ENCODE data around the gene LRRN4CL.
"Not testable (repeated sequence)": the region's sequence is repeated elsewhere in the genome, so short reads cannot be mapped to it uniquely, and the experiment has no call there.

LRRN4CL gene

GRCh38 chr11:62694455-62695167 lies 5.3 kb upstream of the LRRN4CL start:
- Histone ChIP-seq H3K9me3 (no peaks in the 10 kb centered on the region), H3K4me3 (ENCODE audit: low read depth, low read length) (no peak overlapping the region), H3K4me1 (no peaks in the 10 kb centered on the region), H3K36me3 (no peaks in the 10 kb centered on the region; the same call in none of the 2 replicates), H3K27me3 (no peaks in the 10 kb centered on the region)
- DNase-seq: peak; percentile 72
- peak; percentile 78 for TF ChIP-seq CTCF (IDR thresholded peaks at IDR 0.05; ENCODE audit: low read depth, low read length)

GRCh38 chr11:62693624-62694023 lies 4.3 kb upstream of the LRRN4CL start:
- not testable (repeated sequence) for H3K4me1 ChIP-seq; H3K9me3 ChIP-seq; H3K36me3 ChIP-seq; DNase-seq; H3K27me3 ChIP-seq; H3K4me3 ChIP-seq (ENCODE audit: low read depth, low read length)

DNA sequence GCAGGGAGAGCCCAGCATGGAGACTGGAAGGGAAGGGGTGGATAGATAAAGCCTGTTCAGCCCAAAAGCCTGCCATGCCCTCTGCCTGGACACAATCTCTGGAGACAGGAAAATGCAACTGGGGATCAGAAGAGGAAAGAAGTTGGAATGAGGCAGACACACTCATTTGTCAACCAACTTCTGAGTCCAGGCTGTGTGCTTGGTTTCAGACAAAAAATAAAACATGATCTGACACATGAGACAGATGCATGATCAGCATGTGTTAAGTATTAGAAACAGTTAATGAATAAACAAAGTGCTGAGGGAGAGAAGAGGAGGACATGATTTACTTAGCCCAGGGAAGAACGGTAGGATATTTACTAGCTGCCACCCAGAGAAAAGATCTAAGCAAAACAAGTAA lies 839 bp downstream of the LRRN4CL start:
- no peak for TF ChIP-seq CTCF (IDR thresholded peaks at IDR 0.05; ENCODE audit: low read depth, low read length)
- H3K4me3 ChIP-seq (ENCODE audit: low read depth, low read length): no peak overlapping the region
- H3K27me3 ChIP-seq: no peaks in the 10 kb centered on the region
- no peak for DNase-seq
- H3K9me3 ChIP-seq: no peaks in the 10 kb centered on the region
- no peaks in the 10 kb centered on the region; the same call in none of the 2 replicates for H3K36me3 ChIP-seq
- H3K4me1 ChIP-seq: no peaks in the 10 kb centered on the region

GRCh38 chr11:62687508-62688396 lies 1.6 kb downstream of the LRRN4CL start:
- no peak overlapping the region for H3K4me3 ChIP-seq (ENCODE audit: low read depth, low read length)
- H3K36me3 ChIP-seq: no peaks in the 10 kb centered on the region; the same call in none of the 2 replicates
- H3K9me3 ChIP-seq: no peaks in the 10 kb centered on the region
- no peak for TF ChIP-seq CTCF (IDR thresholded peaks at IDR 0.05; ENCODE audit: low read depth, low read length)
- H3K27me3 ChIP-seq: no peaks in the 10 kb centered on the region
- no peaks in the 10 kb centered on the region for H3K4me1 ChIP-seq
- no peak for DNase-seq

DNA sequence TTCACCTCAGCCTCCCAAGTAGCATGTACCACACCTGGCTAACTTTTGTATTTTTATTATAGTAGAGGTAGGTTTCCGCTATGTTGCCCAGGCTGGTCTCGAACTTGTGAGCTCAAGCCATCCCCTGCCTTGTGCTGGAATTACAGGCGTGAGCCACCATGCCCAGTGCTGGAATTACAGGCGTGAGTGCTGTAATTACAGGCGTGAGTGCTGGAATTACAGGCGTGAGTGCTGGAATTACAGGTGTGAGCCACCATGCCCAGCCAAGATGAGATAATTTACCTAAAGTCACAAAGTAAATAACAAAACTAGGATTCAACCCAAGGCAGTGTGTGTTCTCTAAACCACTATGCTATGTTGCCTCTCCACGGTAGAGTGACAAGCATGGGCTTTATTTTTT lies 6.8 kb downstream of the LRRN4CL start:
- TF ChIP-seq CTCF (IDR thresholded peaks at IDR 0.05; ENCODE audit: low read depth, low read length): no peak
- H3K4me3 ChIP-seq (ENCODE audit: low read depth, low read length): no peak overlapping the region
- H3K4me1 ChIP-seq: no peaks in the 10 kb centered on the region; the same call in 1 of the 2 replicates
- peaks cover under 1% of the 10 kb centered on the region; the same call in 1 of the 2 replicates for H3K36me3 ChIP-seq
- DNase-seq: no peak
- no peaks in the 10 kb centered on the region for H3K27me3 ChIP-seq
- H3K9me3 ChIP-seq: no peaks in the 10 kb centered on the region

DNA sequence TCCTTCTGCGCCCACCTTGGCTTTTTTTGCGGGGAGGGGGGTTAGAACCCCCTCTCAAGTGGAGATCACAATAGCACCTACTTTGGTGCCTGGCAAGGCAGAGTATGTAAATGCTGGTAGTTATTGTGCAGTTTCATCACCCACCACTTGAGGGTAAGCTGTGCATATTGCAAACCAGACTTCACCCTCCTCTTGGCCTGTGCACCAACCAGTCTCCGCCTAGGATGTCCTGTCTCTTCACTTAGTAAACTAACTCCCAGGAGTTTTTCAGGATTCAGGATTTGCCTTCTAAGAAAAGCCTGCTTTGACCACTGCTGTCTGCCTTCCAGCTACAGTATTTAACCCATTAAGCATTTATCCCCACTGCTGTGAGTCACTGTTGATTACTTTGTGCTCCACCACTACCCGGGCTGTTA lies 8.5 kb downstream of the LRRN4CL start:
- H3K4me3 ChIP-seq (ENCODE audit: low read depth, low read length): no peak overlapping the region
- H3K36me3 ChIP-seq: peaks cover 3% of the 10 kb centered on the region; the same call in 1 of the 2 replicates
- DNase-seq: peak; percentile 56

More for the DNA sequence above, 8.5 kb downstream of the LRRN4CL start:
- Histone ChIP-seq H3K27me3 (no peaks in the 10 kb centered on the region), H3K9me3 (no peaks in the 10 kb centered on the region), H3K4me1 (no peaks in the 10 kb centered on the region; the same call in 1 of the 2 replicates)
- peak; percentile 61 for TF ChIP-seq CTCF (IDR thresholded peaks at IDR 0.05; ENCODE audit: low read depth, low read length)
